OCI-LY1 (cell line): ENCODE data around the gene LPGAT1.

Experiments used
- H2AFZ ChIP-seq: fragments of 200-600 bp; sonication (generic), shearing (Covaris generic); 2 replicates; pipeline ENCODE4 v1.6.0; 2014; ENCODE audit warnings: antibody characterized with exemption, mild to moderate bottlenecking, low read length
- H3F3A ChIP-seq: fragments of 200-600 bp; sonication (generic), shearing (Covaris generic); 2 replicates; pipeline ENCODE4 v1.6.0; 2014; ENCODE audit warnings: mild to moderate bottlenecking, antibody characterized with exemption, low read length, moderate library complexity; ENCODE audit not compliant: insufficient read depth
- H3K27ac ChIP-seq: fragments of 200-600 bp; sonication (generic); 2 replicates; pipeline ENCODE4 v1.5.1; 2014; ENCODE audit warnings: low read length, mixed run types, mild to moderate bottlenecking, low read depth; ENCODE audit not compliant: poor library complexity, severe bottlenecking
- H3K27me3 ChIP-seq: fragments of 200-600 bp; sonication (generic); 2 replicates; pipeline ENCODE4 v1.6.0; 2014; ENCODE audit warnings: antibody characterized with exemption, mild to moderate bottlenecking, low read length, moderate library complexity; ENCODE audit not compliant: insufficient read depth
- H3K36me3 ChIP-seq: fragments of 200-600 bp; sonication (generic); 2 replicates; pipeline ENCODE4 v1.6.1; 2014; ENCODE audit warnings: mild to moderate bottlenecking, antibody characterized with exemption, low read length, moderate library complexity, mixed read lengths; ENCODE audit not compliant: insufficient read depth
- H3K4me1 ChIP-seq: fragments of 200-600 bp; sonication (generic); 2 replicates; pipeline ENCODE4 v1.5.1; 2014; ENCODE audit warnings: mild to moderate bottlenecking, low read length, moderate library complexity; ENCODE audit not compliant: insufficient read depth, severe bottlenecking
- H3K4me2 ChIP-seq: fragments of 200-600 bp; sonication (generic), shearing (Covaris generic); 2 replicates; pipeline ENCODE4 v1.6.1; 2014; ENCODE audit warnings: low read length
- H3K4me3 ChIP-seq: fragments of 200-600 bp; sonication (generic); 2 replicates; pipeline ENCODE4 v1.5.1; 2014; ENCODE audit warnings: low read length, low read depth, mild to moderate bottlenecking, mixed read lengths; ENCODE audit not compliant: poor library complexity, severe bottlenecking
- H3K79me2 ChIP-seq: fragments of 200-600 bp; shearing (Covaris generic); 2 replicates; pipeline ENCODE4 v1.6.1; 2016; ENCODE audit warnings: mixed run types, low read length, mixed read lengths; ENCODE audit not compliant: insufficient read depth
- H3K9ac ChIP-seq: fragments of 200-600 bp; sonication (generic), shearing (Covaris generic); 2 replicates; pipeline ENCODE4 v1.6.1; 2014; ENCODE audit warnings: mild to moderate bottlenecking, low read length, mixed read lengths
- H3K9me2 ChIP-seq: fragments of 200-600 bp; sonication (generic), shearing (Covaris generic); 2 replicates; pipeline ENCODE4 v1.6.1; 2014; ENCODE audit warnings: low read depth, mild to moderate bottlenecking, low read length, mixed read lengths
- H3K9me3 ChIP-seq: fragments of 200-600 bp; shearing (Covaris generic); 2 replicates; pipeline ENCODE4 v1.6.1; 2014; ENCODE audit warnings: low read length, mixed read lengths
- H4K20me1 ChIP-seq: fragments of 200-600 bp; sonication (generic), shearing (Covaris generic); 2 replicates; pipeline ENCODE4 v1.6.0; 2016; ENCODE audit warnings: mild to moderate bottlenecking, low read length; ENCODE audit not compliant: insufficient read depth
- CTCF ChIP-seq: fragments of 200-600 bp; sonication (generic), shearing (Covaris generic); IDR thresholded peaks from 2 replicates; pipeline ENCODE4 v1.5.1; 2017; ENCODE audit warnings: mild to moderate bottlenecking, antibody characterized with exemption, low read length, moderate library complexity, mixed read lengths
- EZH2 ChIP-seq: fragments of 200-600 bp; sonication (generic), shearing (Covaris generic); IDR thresholded peaks from 2 replicates; pipeline ENCODE4 v1.8.0; 2017; ENCODE audit warnings: borderline replicate concordance, mixed run types, mild to moderate bottlenecking, antibody characterized with exemption, low read length, moderate library complexity, mixed read lengths

LPGAT1 gene

GRCh38 chr1:211843507-211844298, 13.1 kb upstream of the LPGAT1 start:
- no peaks in the 10 kb centered on the region for H3K79me2 ChIP-seq
- H3K9me2 ChIP-seq: no peaks in the 10 kb centered on the region
- no peaks in the 10 kb centered on the region for H3F3A ChIP-seq
- no peaks in the 10 kb centered on the region for H3K36me3 ChIP-seq
- no peaks in the 10 kb centered on the region for H3K9me3 ChIP-seq
- TF ChIP-seq CTCF: no peak
- TF ChIP-seq EZH2: no peak
- H3K27me3 ChIP-seq: no peaks in the 10 kb centered on the region
- no peaks in the 10 kb centered on the region for H3K4me1 ChIP-seq
- no peak overlapping the region for H3K9ac ChIP-seq
- no peak overlapping the region for H3K27ac ChIP-seq
- H3K4me2 ChIP-seq: peak overlapping the region; percentile 3; the same call in 1 of the 2 replicates
- no peaks in the 10 kb centered on the region for H4K20me1 ChIP-seq
- H3K4me3 ChIP-seq: no peak overlapping the region
- 0 out of 2 replicates have a peak overlapping the region, but pooled peaks have one; percentile 23 for H2AFZ ChIP-seq

- Histone ChIP-seq H3K9me3 (no peaks in the 10 kb centered on the region), H3K9me2 (no peaks in the 10 kb centered on the region), H3K27ac (no peak overlapping the region), H3K27me3 (no peaks in the 10 kb centered on the region), H4K20me1 (no peaks in the 10 kb centered on the region), H2AFZ (no peak overlapping the region), H3K4me1 (no peaks in the 10 kb centered on the region), H3K79me2 (no peaks in the 10 kb centered on the region), H3K36me3 (no peaks in the 10 kb centered on the region), H3K4me3 (no peak overlapping the region), H3K9ac (no peak overlapping the region), H3F3A (no peaks in the 10 kb centered on the region), H3K4me2 (peak overlapping the region; percentile 3; the same call in 1 of the 2 replicates)
- TF ChIP-seq CTCF: no peak
- TF ChIP-seq EZH2: no peak
These were observed 12.5 kb upstream of the LPGAT1 start for GRCh38 chr1:211843018-211843417.

- Histone ChIP-seq H3K79me2 (no peaks in the 10 kb centered on the region), H3K27ac (no peak overlapping the region), H3K9me2 (no peaks in the 10 kb centered on the region), H3K9ac (no peak overlapping the region), H3K4me2 (no peak overlapping the region), H3K27me3 (no peaks in the 10 kb centered on the region), H2AFZ (no peak overlapping the region), H3K36me3 (no peaks in the 10 kb centered on the region), H3K4me1 (no peaks in the 10 kb centered on the region), H3K9me3 (no peaks in the 10 kb centered on the region), H3F3A (no peaks in the 10 kb centered on the region), H4K20me1 (no peaks in the 10 kb centered on the region), H3K4me3 (no peak overlapping the region)
- TF ChIP-seq EZH2 (no peak), CTCF (no peak)
These were observed 12.0 kb upstream of the LPGAT1 start for GRCh38 chr1:211842518-211842917.
